Measurements from ENCODE around the gene TENT4B.

GRCh38 chr16:50152351-50152806, 727 bp upstream of the TENT4B start:
- TF ChIP-seq CTCF (IDR thresholded peaks at IDR 0.05; ENCODE audit: low read depth, low read length, poor library complexity, severe bottlenecking) (no peak), EZH2phosphoT487 (IDR thresholded peaks at IDR 0.05; ENCODE audit: borderline replicate concordance, low read length) (no peak)
